H54 (cell line): ENCODE measurements around the gene PSMC2.
A peak's percentile ranks its signal among the peaks of the same experiment; 100 is the strongest.

Source experiments
- DNase-seq: peaks from one replicate; pipeline ENCODE4 v3.0.0; 2011; ENCODE audit warnings: low spot score, mixed read lengths; ENCODE audit not compliant: insufficient read length
- FAIRE-seq: peaks from 3 replicates; lab custom pipeline; 2011; peaks lifted over from hg19 to GRCh38; lab: Jason Lieb, UNC
- POLR2A ChIP-seq: IDR thresholded peaks from 2 replicates; pipeline ENCODE4 v1.6.1; 2011; ENCODE audit warnings: low read depth, mild to moderate bottlenecking, low read length

PSMC2 gene

DNA sequence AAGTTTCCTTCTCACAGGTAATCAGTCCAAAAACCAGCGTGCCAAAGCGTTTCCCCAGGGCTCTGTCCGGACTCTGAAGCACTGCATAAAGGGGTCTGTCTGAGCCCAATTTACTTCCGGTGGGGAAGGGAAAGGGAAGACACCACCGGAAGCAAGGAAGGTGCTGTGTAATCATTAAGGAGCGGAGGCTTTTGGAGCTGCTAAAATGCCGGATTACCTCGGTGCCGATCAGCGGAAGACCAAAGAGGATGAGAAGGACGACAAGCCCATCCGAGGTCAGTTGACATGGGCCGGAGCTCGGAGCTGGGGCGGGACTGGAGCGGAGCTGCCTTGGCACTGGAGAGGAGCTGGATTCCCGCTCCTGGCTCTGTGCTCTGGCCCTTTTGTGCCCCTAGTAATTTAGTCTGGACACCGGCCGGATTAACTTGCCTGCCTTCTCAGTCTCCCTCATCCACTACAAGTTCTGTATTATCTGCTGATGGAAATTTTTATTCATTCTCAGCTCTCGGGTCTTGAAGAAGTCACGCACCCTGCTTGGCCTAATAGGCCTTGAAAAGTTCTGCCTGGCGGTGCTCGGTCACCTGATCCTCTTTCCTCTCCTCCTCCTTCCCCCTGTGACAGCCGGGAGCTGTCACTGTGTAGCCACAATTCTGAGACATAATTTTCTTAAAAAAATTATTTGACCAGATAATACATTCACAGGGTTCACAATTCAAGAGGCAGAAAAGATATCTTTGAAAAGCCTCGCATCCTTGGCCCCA, at the start of gene PSMC2:
Gene PSMC2 (plus strand): TSS at position 137 of the 761 bp plus-strand sequence. CDS start 69 bp downstream, at position 206.
- TF ChIP-seq POLR2A: peak; percentile 65; the same call in 1 of the 2 replicates
- DNase-seq: peak; percentile 49
- FAIRE-seq: peak; percentile 71

DNA sequence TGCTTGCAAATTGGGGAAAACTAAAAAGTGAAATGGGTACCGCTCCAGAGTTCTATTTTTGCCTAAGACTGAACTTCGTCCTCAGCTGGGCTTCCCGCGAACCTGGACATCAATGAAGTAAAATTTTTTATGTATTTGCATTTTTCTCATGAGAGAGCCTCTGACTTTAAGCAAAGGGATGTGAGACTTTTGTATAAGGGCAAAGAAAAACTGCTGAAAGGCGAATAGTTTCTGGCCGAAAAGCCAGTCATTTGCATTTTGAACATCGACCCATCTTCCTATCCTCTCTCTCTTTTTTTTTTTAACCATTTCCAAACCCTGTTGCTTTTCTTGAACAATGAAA, 49.6 kb upstream of the PSMC2 start:
- TF ChIP-seq POLR2A: no peak
- DNase-seq (no peak), FAIRE-seq (no peak)

- FAIRE-seq: no peak
- no peak for TF ChIP-seq POLR2A
- no peak for DNase-seq
Measured at GRCh38 chr7:103299660-103300059, 47.8 kb upstream of the PSMC2 start.

GRCh38 chr7:103301441-103301840, 46.0 kb upstream of the PSMC2 start:
- TF ChIP-seq POLR2A: no peak
- DNase-seq: no peak
- no peak for FAIRE-seq

DNA sequence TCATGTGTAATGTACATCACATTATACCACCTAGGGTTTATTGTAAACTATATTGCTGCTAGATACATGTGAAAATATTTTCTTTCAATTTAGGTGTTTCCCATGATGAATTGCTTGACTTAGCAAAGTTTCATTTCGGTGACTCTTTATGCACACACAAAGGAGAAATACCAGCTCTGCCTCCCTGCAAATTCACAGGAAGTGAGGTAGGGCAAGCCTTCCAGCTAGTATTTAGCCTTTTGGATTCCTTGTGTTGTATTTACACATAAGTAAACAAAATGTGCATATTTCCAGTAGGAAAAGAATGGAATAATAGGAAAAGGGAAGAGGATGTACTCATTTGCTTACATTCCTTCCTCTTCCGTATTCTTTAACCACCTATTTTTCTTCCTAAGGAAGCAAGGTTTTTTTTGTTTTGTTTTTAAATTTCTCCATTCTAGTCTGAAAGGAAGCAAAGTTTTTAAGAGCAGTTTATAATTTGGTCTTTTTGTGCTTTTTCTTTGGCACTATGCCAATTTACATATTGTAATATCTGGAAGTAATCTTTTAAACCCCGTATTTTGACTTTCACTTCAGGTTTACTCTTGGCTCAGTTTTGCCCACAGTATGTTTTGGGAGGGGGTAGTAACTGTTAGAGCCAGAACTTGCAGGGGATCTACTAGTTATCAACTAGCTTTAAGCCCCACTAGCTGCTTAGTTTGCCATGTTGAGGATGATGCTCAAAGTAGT, 39.8 kb upstream of the PSMC2 start:
- TF ChIP-seq POLR2A: no peak
- DNase-seq (no peak), FAIRE-seq (peak; percentile 23)

- TF ChIP-seq POLR2A: no peak
- FAIRE-seq: no peak
- no peak for DNase-seq
Measured at GRCh38 chr7:103314852-103315251, 32.6 kb upstream of the PSMC2 start.

GRCh38 chr7:103316380-103316941, 31.0 kb upstream of the PSMC2 start:
- TF ChIP-seq POLR2A: no peak
- no peak for FAIRE-seq
- no peak for DNase-seq

DNA sequence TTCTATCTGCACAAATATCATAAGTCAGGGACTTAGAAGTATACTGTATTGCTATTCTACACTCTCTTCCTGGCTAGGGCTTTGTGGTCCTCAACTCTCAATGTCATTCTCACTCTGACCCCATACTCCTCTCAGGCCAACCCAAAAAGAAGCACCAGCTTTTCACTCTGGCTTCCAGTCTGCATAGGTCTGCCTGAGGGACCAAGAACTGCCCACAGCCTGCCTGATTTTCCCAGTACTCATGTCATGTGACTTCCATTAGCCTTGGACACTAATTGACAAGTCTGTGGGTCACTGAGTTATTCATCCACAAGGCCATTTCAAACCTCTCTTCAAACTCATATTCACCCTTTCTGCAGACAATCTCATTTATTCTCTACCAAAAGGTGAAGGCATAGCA, 30.4 kb upstream of the PSMC2 start:
- FAIRE-seq (no peak), DNase-seq (no peak)
- no peak for TF ChIP-seq POLR2A

DNA sequence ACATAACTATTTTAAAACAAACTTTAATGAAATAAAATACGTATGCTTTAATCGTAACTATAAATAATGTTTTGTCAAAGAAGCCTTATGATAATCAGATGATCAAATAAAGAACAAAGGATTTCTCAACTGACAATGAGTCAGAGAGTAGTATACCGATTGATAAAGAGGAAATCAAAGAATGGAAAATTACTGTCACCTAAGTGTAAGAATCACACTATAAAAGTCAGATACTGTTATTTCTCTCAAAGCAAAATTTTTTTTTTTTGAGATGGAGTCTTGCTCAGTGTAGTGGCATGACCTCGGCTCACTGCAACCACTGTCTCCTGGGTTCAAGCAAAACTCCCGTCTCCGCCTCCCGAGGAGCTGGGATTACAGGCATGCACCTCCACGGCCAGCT, 21.7 kb upstream of the PSMC2 start:
- no peak for TF ChIP-seq POLR2A
- DNase-seq: no peak
- no peak for FAIRE-seq

- no peak for DNase-seq
- TF ChIP-seq POLR2A: no peak
- FAIRE-seq: no peak
Measured at GRCh38 chr7:103336761-103337160, 10.7 kb upstream of the PSMC2 start.

- TF ChIP-seq POLR2A: no peak
- FAIRE-seq: no peak
- DNase-seq: no peak
Measured at GRCh38 chr7:103338864-103339263, 8.6 kb upstream of the PSMC2 start.

- no peak for TF ChIP-seq POLR2A
- no peak for DNase-seq
- no peak for FAIRE-seq
Measured at GRCh38 chr7:103341466-103341865, 6.0 kb upstream of the PSMC2 start.

- FAIRE-seq (no peak), DNase-seq (no peak)
Measured at GRCh38 chr7:103343332-103343731, 4.1 kb upstream of the PSMC2 start.

DNA sequence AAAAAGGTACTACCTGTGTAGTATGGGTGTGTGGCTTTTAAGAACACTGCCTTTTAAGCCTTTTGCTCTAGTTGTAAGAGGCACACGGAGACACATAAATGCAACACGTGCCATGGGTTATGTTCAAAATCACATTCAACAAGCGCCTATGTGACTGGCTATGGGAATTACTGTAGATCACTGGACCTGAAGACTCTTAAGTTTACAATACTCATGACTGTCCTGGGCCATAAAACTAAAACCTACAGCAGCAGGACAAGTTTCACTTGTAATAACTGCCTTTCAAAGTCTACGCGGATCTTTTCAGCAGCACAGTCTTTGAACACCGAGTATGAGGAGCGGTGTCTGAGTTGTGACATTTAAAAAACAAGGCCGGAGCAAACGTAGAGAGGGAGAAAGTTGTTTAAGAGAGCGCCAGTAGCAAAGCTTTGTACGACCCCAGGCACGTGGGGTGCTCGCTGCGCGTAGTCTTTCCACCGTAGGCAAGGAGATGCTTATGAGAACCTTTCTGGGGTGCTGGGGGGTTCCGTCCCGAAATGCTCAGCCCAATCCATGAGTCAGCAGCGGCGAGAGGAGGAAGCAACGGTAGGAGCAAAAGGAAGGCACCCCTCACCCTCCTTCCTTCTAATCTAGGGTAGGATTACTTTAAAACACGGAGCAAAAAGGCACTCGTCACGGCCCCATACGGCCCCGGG, 3.5 kb upstream of the PSMC2 start:
- no peak for TF ChIP-seq POLR2A
- DNase-seq: peak; percentile 15
- FAIRE-seq: no peak

More at GRCh38 chr7:103343332-103343731, 4.1 kb upstream of the PSMC2 start:
- no peak for TF ChIP-seq POLR2A
